ENCODE data around the gene DOCK1. TPM values are rescaled to one million over a fixed set of nuclear protein-coding genes. Genes with fewer than 3 reads are reported as not detected.

DOCK1 gene
- total RNA-seq, 1 donor from 2014 or later: 74.8 TPM

- no peak for DNase-seq (ENCODE audit: low spot score in 2 of 2, unreplicated experiment in 2 of 2)
- no peak overlapping the region for H3K27ac Mint-ChIP-seq
Measured at GRCh38 chr10:127216786-127217185, 311.6 kb downstream of the DOCK1 start.

DNA sequence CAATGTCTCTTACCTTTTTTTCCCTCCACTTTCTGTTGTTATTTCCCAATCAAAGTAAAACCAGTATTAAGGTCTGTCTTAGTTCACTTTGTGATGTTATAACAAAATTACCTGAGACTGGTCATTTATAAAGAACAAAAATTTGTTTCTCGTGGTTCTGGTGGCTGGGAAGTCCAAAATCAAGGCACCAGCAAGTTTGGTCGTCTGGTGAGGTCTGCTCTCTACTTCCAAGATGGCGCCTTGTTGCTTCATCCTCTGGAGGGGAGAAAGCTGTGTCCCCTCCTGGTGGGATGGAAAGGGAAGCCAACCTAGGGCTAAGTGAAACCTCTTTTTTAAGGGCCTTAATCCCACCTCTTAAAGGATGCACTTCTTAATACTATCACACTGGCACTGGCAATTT lies 313.4 kb downstream of the DOCK1 start:
- H3K27ac Mint-ChIP-seq: no peak overlapping the region
- no peaks in the 10 kb centered on the region for H3K4me1 Mint-ChIP-seq
- DNase-seq (ENCODE audit: low spot score in 2 of 2, unreplicated experiment in 2 of 2): no peak
- H3K36me3 Mint-ChIP-seq: no peaks in the 10 kb centered on the region
- no peaks in the 10 kb centered on the region for H3K27me3 Mint-ChIP-seq (ENCODE audit: low read depth)
- peaks cover 8% of the 10 kb centered on the region for H3K9me3 Mint-ChIP-seq
- H3K4me3 Mint-ChIP-seq: no peak overlapping the region
- TF ChIP-seq, protein P1, sequence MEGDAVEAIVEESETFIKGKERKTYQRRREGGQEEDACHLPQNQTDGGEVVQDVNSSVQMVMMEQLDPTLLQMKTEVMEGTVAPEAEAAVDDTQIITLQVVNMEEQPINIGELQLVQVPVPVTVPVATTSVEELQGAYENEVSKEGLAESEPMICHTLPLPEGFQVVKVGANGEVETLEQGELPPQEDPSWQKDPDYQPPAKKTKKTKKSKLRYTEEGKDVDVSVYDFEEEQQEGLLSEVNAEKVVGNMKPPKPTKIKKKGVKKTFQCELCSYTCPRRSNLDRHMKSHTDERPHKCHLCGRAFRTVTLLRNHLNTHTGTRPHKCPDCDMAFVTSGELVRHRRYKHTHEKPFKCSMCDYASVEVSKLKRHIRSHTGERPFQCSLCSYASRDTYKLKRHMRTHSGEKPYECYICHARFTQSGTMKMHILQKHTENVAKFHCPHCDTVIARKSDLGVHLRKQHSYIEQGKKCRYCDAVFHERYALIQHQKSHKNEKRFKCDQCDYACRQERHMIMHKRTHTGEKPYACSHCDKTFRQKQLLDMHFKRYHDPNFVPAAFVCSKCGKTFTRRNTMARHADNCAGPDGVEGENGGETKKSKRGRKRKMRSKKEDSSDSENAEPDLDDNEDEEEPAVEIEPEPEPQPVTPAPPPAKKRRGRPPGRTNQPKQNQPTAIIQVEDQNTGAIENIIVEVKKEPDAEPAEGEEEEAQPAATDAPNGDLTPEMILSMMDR (IDR thresholded peaks at IDR 0.05; ENCODE audit: unreplicated experiment): no peak

More at GRCh38 chr10:127216786-127217185, 311.6 kb downstream of the DOCK1 start:
- no peaks in the 10 kb centered on the region for H3K36me3 Mint-ChIP-seq
- TF ChIP-seq, protein P1 (IDR thresholded peaks at IDR 0.05; ENCODE audit: unreplicated experiment): no peak
- H3K9me3 Mint-ChIP-seq: peaks cover 8% of the 10 kb centered on the region
- no peaks in the 10 kb centered on the region for H3K4me1 Mint-ChIP-seq
- H3K4me3 Mint-ChIP-seq: no peak overlapping the region
- H3K27me3 Mint-ChIP-seq (ENCODE audit: low read depth): no peaks in the 10 kb centered on the region

DNA sequence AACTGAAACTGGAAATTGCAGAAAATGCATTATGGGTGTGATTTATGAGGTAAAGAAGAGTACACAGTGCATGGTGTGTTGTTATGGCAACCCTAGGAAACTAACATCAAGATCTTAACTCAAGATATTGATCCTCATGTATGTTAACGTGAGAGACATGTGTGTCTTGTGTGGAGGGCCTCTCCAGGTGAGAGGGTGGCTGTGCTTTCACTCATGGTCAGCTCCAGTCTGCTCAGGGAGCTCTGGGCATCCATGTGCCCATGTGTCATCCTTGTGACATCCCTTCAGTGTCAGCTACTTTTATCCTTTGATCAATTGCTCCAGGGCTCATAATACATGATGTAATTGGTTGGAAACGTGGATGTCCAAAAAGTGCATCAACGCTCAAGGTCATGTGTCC lies 316.1 kb downstream of the DOCK1 start:
- Mint-ChIP-seq H3K4me3 (no peak overlapping the region), H3K36me3 (no peaks in the 10 kb centered on the region), H3K4me1 (no peaks in the 10 kb centered on the region), H3K9me3 (peaks cover 8% of the 10 kb centered on the region), H3K27ac (no peak overlapping the region), H3K27me3 (ENCODE audit: low read depth) (no peaks in the 10 kb centered on the region)
- DNase-seq (ENCODE audit: low spot score in 2 of 2, unreplicated experiment in 2 of 2): no peak
- TF ChIP-seq, protein P1 (IDR thresholded peaks at IDR 0.05; ENCODE audit: unreplicated experiment): no peak

- H3K4me3 Mint-ChIP-seq: no peak overlapping the region
- H3K27ac Mint-ChIP-seq: no peak overlapping the region
- peaks cover 4% of the 10 kb centered on the region for H3K4me1 Mint-ChIP-seq
- H3K9me3 Mint-ChIP-seq: no peaks in the 10 kb centered on the region
- TF ChIP-seq, protein P1 (IDR thresholded peaks at IDR 0.05; ENCODE audit: unreplicated experiment): no peak
- H3K36me3 Mint-ChIP-seq: no peaks in the 10 kb centered on the region
- no peak for DNase-seq (ENCODE audit: low spot score in 2 of 2, unreplicated experiment in 2 of 2)
- H3K27me3 Mint-ChIP-seq (ENCODE audit: low read depth): no peaks in the 10 kb centered on the region
Measured at GRCh38 chr10:127227027-127227426, 321.8 kb downstream of the DOCK1 start.

DNA sequence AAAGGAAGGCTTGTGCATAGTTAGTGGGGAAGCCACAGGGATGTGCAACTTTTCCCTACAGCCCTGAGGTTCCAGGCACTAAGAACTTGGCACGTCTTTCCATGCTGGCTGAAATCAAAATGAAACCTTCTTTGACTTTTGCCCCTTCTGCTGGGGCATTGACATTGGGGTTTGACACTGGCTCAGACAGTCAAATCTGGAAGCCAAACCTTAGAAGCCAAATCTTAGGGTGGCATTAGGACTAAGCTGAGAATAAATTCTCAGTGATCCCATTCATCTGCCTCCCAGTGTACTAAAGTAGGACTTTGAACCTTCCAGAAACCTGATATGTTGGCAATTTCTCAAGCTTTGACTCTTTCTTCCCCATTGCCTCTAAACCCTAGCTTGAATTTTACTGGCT lies 322.4 kb downstream of the DOCK1 start:
- Mint-ChIP-seq H3K27me3 (ENCODE audit: low read depth) (no peaks in the 10 kb centered on the region), H3K4me3 (no peak overlapping the region), H3K4me1 (peaks cover 4% of the 10 kb centered on the region), H3K27ac (no peak overlapping the region), H3K36me3 (no peaks in the 10 kb centered on the region), H3K9me3 (no peaks in the 10 kb centered on the region)
- TF ChIP-seq, protein P1 (IDR thresholded peaks at IDR 0.05; ENCODE audit: unreplicated experiment): no peak
- DNase-seq (ENCODE audit: low spot score in 2 of 2, unreplicated experiment in 2 of 2): no peak

DNA sequence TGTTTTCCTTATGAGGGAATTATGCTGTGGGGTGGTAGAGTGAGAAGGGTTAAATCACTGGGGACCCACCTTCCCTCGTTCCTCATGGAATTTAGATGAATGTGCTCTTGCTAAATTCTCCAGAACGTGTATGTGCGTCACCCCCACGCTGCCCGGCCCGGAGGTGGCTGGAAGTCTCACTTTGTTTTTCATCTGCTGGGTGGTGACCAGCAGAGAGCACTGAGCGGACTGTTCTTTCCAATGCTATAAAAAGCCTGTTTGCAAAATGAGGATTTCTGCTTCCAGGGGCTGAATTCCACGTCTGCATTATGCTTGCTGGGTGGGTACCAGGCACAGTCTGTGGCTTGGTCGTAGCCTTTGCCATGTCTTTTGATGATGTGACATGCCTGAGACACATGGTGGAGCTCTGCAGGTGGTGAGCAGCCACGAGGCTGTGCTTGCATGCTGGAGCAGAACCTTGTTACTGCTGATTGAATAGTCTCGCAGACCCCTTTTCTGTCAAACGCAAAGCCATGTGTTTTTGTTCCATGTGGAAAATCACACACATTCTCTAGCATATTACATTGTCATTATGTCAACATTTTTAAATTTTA lies 323.1 kb downstream of the DOCK1 start:
- H3K27me3 Mint-ChIP-seq (ENCODE audit: low read depth): no peaks in the 10 kb centered on the region
- H3K4me3 Mint-ChIP-seq: no peak overlapping the region
- TF ChIP-seq, protein P1 (IDR thresholded peaks at IDR 0.05; ENCODE audit: unreplicated experiment): no peak
- DNase-seq (ENCODE audit: low spot score in 2 of 2, unreplicated experiment in 2 of 2): no peak
- H3K9me3 Mint-ChIP-seq: no peaks in the 10 kb centered on the region
- no peak overlapping the region for H3K27ac Mint-ChIP-seq
- H3K4me1 Mint-ChIP-seq: peaks cover 4% of the 10 kb centered on the region
- no peaks in the 10 kb centered on the region for H3K36me3 Mint-ChIP-seq

Data from mesothelial cell of epicardium (in vitro differentiated cells).